ENCODE data around the gene KLHL7.
A peak's percentile ranks its signal among the peaks of the same experiment; 100 is the strongest.

The KLHL7 gene

GRCh38 chr7:23157679-23158078, 52.1 kb downstream of the KLHL7 start:
- FAIRE-seq (no peak), DNase-seq (ENCODE audit: insufficient read length) (no peak)
- TF ChIP-seq TAF1 (IDR thresholded peaks at IDR 0.05; ENCODE audit: borderline replicate concordance, low read depth, low read length) = no peak
- no peak for TF ChIP-seq POLR2AphosphoS5 (IDR thresholded peaks at IDR 0.05; ENCODE audit: low read depth, low read length)

GRCh38 chr7:23158546-23158945, 53.0 kb downstream of the KLHL7 start:
- FAIRE-seq (no peak), DNase-seq (ENCODE audit: insufficient read length) (no peak)
- no peak for TF ChIP-seq POLR2AphosphoS5 (IDR thresholded peaks at IDR 0.05; ENCODE audit: low read depth, low read length)
- no peak for TF ChIP-seq POLR2A (IDR thresholded peaks at IDR 0.05; ENCODE audit: low read depth, low read length)
- TF ChIP-seq TAF1 (IDR thresholded peaks at IDR 0.05; ENCODE audit: borderline replicate concordance, low read depth, low read length) = no peak

- DNase-seq (ENCODE audit: insufficient read length) = no peak
- TF ChIP-seq POLR2AphosphoS5 (IDR thresholded peaks at IDR 0.05; ENCODE audit: low read depth, low read length) = no peak
- TF ChIP-seq POLR2A (IDR thresholded peaks at IDR 0.05; ENCODE audit: low read depth, low read length) = no peak
- no peak for TF ChIP-seq TAF1 (IDR thresholded peaks at IDR 0.05; ENCODE audit: borderline replicate concordance, low read depth, low read length)
- FAIRE-seq = no peak
Observed at GRCh38 chr7:23161482-23161881, 55.9 kb downstream of the KLHL7 start.

GRCh38 chr7:23164846-23165245, 59.3 kb downstream of the KLHL7 start:
- no peak for DNase-seq (ENCODE audit: insufficient read length)
- FAIRE-seq = no peak
- TF ChIP-seq POLR2AphosphoS5 (IDR thresholded peaks at IDR 0.05; ENCODE audit: low read depth, low read length) (no peak), TAF1 (IDR thresholded peaks at IDR 0.05; ENCODE audit: borderline replicate concordance, low read depth, low read length) (no peak), POLR2A (IDR thresholded peaks at IDR 0.05; ENCODE audit: low read depth, low read length) (no peak)

- no peak for DNase-seq (ENCODE audit: insufficient read length)
- TF ChIP-seq POLR2AphosphoS5 (IDR thresholded peaks at IDR 0.05; ENCODE audit: low read depth, low read length) (no peak), POLR2A (IDR thresholded peaks at IDR 0.05; ENCODE audit: low read depth, low read length) (no peak), TAF1 (IDR thresholded peaks at IDR 0.05; ENCODE audit: borderline replicate concordance, low read depth, low read length) (no peak)
- no peak for FAIRE-seq
Observed at GRCh38 chr7:23165316-23165715, 59.7 kb downstream of the KLHL7 start.

GRCh38 chr7:23167691-23168090, 62.1 kb downstream of the KLHL7 start:
- FAIRE-seq = no peak
- DNase-seq (ENCODE audit: insufficient read length) = no peak
- no peak for TF ChIP-seq POLR2A (IDR thresholded peaks at IDR 0.05; ENCODE audit: low read depth, low read length)
- TF ChIP-seq POLR2AphosphoS5 (IDR thresholded peaks at IDR 0.05; ENCODE audit: low read depth, low read length) = no peak
- TF ChIP-seq TAF1 (IDR thresholded peaks at IDR 0.05; ENCODE audit: borderline replicate concordance, low read depth, low read length) = no peak

- TF ChIP-seq TAF1 (IDR thresholded peaks at IDR 0.05; ENCODE audit: borderline replicate concordance, low read depth, low read length) (no peak), POLR2AphosphoS5 (IDR thresholded peaks at IDR 0.05; ENCODE audit: low read depth, low read length) (no peak), POLR2A (IDR thresholded peaks at IDR 0.05; ENCODE audit: low read depth, low read length) (no peak)
- FAIRE-seq = no peak
- DNase-seq (ENCODE audit: insufficient read length) = no peak
Observed at GRCh38 chr7:23168111-23168885, 62.7 kb downstream of the KLHL7 start.

- TF ChIP-seq POLR2AphosphoS5 (IDR thresholded peaks at IDR 0.05; ENCODE audit: low read depth, low read length) (no peak), POLR2A (IDR thresholded peaks at IDR 0.05; ENCODE audit: low read depth, low read length) (no peak), TAF1 (IDR thresholded peaks at IDR 0.05; ENCODE audit: borderline replicate concordance, low read depth, low read length) (no peak)
- FAIRE-seq (no peak), DNase-seq (ENCODE audit: insufficient read length) (no peak)
Observed at GRCh38 chr7:23175938-23176337, 70.4 kb downstream of the KLHL7 start.

- DNase-seq (ENCODE audit: insufficient read length) (peak; percentile 68), FAIRE-seq (peak; percentile 99)
Observed at GRCh38 chr7:23181684-23182553, 76.3 kb downstream of the KLHL7 start, which contains the start of gene NUP42. Gene NUP42, plus strand, starts transcription at chr7:23182048. Its CDS starts 38 bp downstream, at chr7:23182086.

GRCh38 chr7:23183279-23184012, 77.9 kb downstream of the KLHL7 start:
- TF ChIP-seq POLR2AphosphoS5 (IDR thresholded peaks at IDR 0.05; ENCODE audit: low read depth, low read length) (no peak), POLR2A (IDR thresholded peaks at IDR 0.05; ENCODE audit: low read depth, low read length) (no peak), TAF1 (IDR thresholded peaks at IDR 0.05; ENCODE audit: borderline replicate concordance, low read depth, low read length) (no peak)
- DNase-seq (ENCODE audit: insufficient read length) = no peak

More at GRCh38 chr7:23181684-23182553, 76.3 kb downstream of the KLHL7 start, which contains the start of gene NUP42:
- TF ChIP-seq TAF1 (IDR thresholded peaks at IDR 0.05; ENCODE audit: borderline replicate concordance, low read depth, low read length) (peak; percentile 72), POLR2AphosphoS5 (IDR thresholded peaks at IDR 0.05; ENCODE audit: low read depth, low read length) (peak; percentile 96), POLR2A (IDR thresholded peaks at IDR 0.05; ENCODE audit: low read depth, low read length) (peak; percentile 93)

GRCh38 chr7:23184291-23184690, 78.7 kb downstream of the KLHL7 start:
- DNase-seq (ENCODE audit: insufficient read length) (no peak), FAIRE-seq (no peak)
- TF ChIP-seq TAF1 (IDR thresholded peaks at IDR 0.05; ENCODE audit: borderline replicate concordance, low read depth, low read length) = no peak
- TF ChIP-seq POLR2A (IDR thresholded peaks at IDR 0.05; ENCODE audit: low read depth, low read length) = no peak
- TF ChIP-seq POLR2AphosphoS5 (IDR thresholded peaks at IDR 0.05; ENCODE audit: low read depth, low read length) = no peak

More at GRCh38 chr7:23183279-23184012, 77.9 kb downstream of the KLHL7 start:
- FAIRE-seq = no peak
